HUES6 (cell line): ENCODE results near the gene PARD3B.

Experiments
- H3K27ac ChIP-seq: 2 replicates; pipeline ENCODE4 v1.7.0; 2013; ENCODE audit warnings: low read depth, mild to moderate bottlenecking, low read length, inconsistent platforms
- H3K27me3 ChIP-seq: 2 replicates; pipeline ENCODE4 v1.6.1; 2013; ENCODE audit warnings: low read length; ENCODE audit not compliant: control insufficient read depth, insufficient read depth
- H3K36me3 ChIP-seq: 2 replicates; pipeline ENCODE4 v1.6.1; 2013; ENCODE audit warnings: low read length; ENCODE audit not compliant: control insufficient read depth, insufficient read depth
- H3K4me1 ChIP-seq: 2 replicates; pipeline ENCODE4 v1.6.1; 2013; ENCODE audit warnings: low read length; ENCODE audit not compliant: control insufficient read depth, insufficient read depth
- H3K4me3 ChIP-seq: 2 replicates; pipeline ENCODE4 v1.5.1; 2013; ENCODE audit warnings: low read depth, low read length
- H3K9ac ChIP-seq: one replicate; pipeline ENCODE4 v1.6.1; 2013; ENCODE audit warnings: mild to moderate bottlenecking, low read length
- H3K9me3 ChIP-seq: 2 replicates; pipeline ENCODE4 v1.6.1; 2013; ENCODE audit warnings: low read depth, low read length; ENCODE audit not compliant: control insufficient read depth, insufficient read depth

The PARD3B gene

DNA sequence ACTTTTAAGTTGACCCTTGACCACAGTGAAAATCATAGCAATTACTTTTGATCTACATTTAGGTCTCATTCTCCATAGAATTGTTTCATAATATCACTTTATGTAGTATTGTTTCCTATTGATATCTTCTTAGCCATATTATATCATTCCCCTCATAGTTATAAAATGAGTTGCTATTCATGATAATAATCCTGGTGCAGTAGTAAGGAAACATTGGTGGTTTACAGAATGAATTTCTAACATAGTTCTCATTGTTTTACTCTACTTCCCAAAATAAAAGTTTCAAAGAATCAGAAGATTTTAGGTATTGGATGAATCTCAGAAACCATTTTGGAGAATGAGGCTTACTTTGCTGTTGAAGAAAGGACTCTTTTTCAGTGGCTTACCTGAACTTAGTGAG, 246.0 kb downstream of the PARD3B start:
- no peak overlapping the region for H3K9ac ChIP-seq
- no peak overlapping the region for H3K27ac ChIP-seq
- no peaks in the 10 kb centered on the region for H3K27me3 ChIP-seq
- no peaks in the 10 kb centered on the region for H3K4me1 ChIP-seq
- H3K9me3 ChIP-seq = no peaks in the 10 kb centered on the region
- H3K36me3 ChIP-seq = no peaks in the 10 kb centered on the region
- no peak overlapping the region for H3K4me3 ChIP-seq

- no peak overlapping the region for H3K27ac ChIP-seq
- H3K9me3 ChIP-seq = no peaks in the 10 kb centered on the region
- H3K4me1 ChIP-seq = no peaks in the 10 kb centered on the region
- H3K36me3 ChIP-seq = no peaks in the 10 kb centered on the region
- no peak overlapping the region for H3K4me3 ChIP-seq
- H3K9ac ChIP-seq = no peak overlapping the region
- H3K27me3 ChIP-seq = no peaks in the 10 kb centered on the region
These were observed 249.3 kb downstream of the PARD3B start for GRCh38 chr2:204794624-204795023.

GRCh38 chr2:204795156-204795555, 249.9 kb downstream of the PARD3B start:
- Histone ChIP-seq H3K36me3 (no peaks in the 10 kb centered on the region), H3K27me3 (no peaks in the 10 kb centered on the region), H3K4me3 (no peak overlapping the region), H3K9me3 (no peaks in the 10 kb centered on the region), H3K4me1 (no peaks in the 10 kb centered on the region), H3K9ac (no peak overlapping the region), H3K27ac (no peak overlapping the region)

DNA sequence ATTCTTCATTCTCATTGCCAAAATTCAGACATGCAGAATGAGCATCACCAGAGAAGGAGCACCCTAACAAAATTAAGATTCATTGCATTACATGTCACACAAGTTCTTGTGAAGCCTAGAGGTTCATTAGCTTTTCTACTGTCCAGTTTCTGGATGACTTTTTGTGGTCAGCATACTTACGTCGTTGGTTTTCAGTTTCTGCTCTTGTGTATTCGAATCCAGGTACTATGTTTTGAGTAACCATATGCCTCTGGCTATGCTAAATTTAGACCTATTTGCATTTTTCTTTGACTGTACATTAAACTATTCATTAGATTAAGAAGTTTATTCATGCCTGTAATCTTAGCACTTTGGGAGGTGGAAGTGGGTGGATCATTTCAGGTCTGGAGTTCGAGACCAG, 251.3 kb downstream of the PARD3B start:
- Histone ChIP-seq H3K27me3 (no peaks in the 10 kb centered on the region), H3K9me3 (no peaks in the 10 kb centered on the region), H3K4me1 (no peaks in the 10 kb centered on the region), H3K4me3 (no peak overlapping the region), H3K36me3 (no peaks in the 10 kb centered on the region), H3K27ac (no peak overlapping the region), H3K9ac (no peak overlapping the region)

- no peaks in the 10 kb centered on the region for H3K27me3 ChIP-seq
- H3K4me3 ChIP-seq = no peak overlapping the region
- H3K27ac ChIP-seq = no peak overlapping the region
- no peaks in the 10 kb centered on the region for H3K36me3 ChIP-seq
- H3K4me1 ChIP-seq = no peaks in the 10 kb centered on the region
- H3K9ac ChIP-seq = no peak overlapping the region
- no peaks in the 10 kb centered on the region for H3K9me3 ChIP-seq
These were observed 254.5 kb downstream of the PARD3B start for GRCh38 chr2:204799791-204800190.

- Histone ChIP-seq H3K4me3 (no peak overlapping the region), H3K9ac (no peak overlapping the region), H3K27me3 (no peaks in the 10 kb centered on the region), H3K4me1 (no peaks in the 10 kb centered on the region), H3K27ac (no peak overlapping the region), H3K36me3 (no peaks in the 10 kb centered on the region), H3K9me3 (peaks cover 18% of the 10 kb centered on the region)
These were observed 263.2 kb downstream of the PARD3B start for GRCh38 chr2:204808494-204808893.

- Histone ChIP-seq H3K4me1 (peaks cover 8% of the 10 kb centered on the region; the same call in 1 of the 2 replicates), H3K4me3 (no peak overlapping the region), H3K9me3 (peaks cover 7% of the 10 kb centered on the region), H3K27me3 (no peaks in the 10 kb centered on the region), H3K9ac (no peak overlapping the region), H3K36me3 (no peaks in the 10 kb centered on the region), H3K27ac (no peak overlapping the region)
These were observed 279.6 kb downstream of the PARD3B start for GRCh38 chr2:204824751-204825453.

- peaks cover 8% of the 10 kb centered on the region; the same call in 1 of the 2 replicates for H3K4me1 ChIP-seq
- H3K4me3 ChIP-seq = no peak overlapping the region
- no peaks in the 10 kb centered on the region for H3K27me3 ChIP-seq
- H3K36me3 ChIP-seq = no peaks in the 10 kb centered on the region
- no peak overlapping the region for H3K27ac ChIP-seq
- H3K9ac ChIP-seq = no peak overlapping the region
- peaks cover 5% of the 10 kb centered on the region for H3K9me3 ChIP-seq
These were observed 280.4 kb downstream of the PARD3B start for GRCh38 chr2:204825681-204826080.

GRCh38 chr2:204827701-204828590, 282.7 kb downstream of the PARD3B start:
- H3K36me3 ChIP-seq = no peaks in the 10 kb centered on the region
- H3K27ac ChIP-seq = no peak overlapping the region
- H3K9ac ChIP-seq = no peak overlapping the region
- no peak overlapping the region for H3K4me3 ChIP-seq
- no peaks in the 10 kb centered on the region for H3K9me3 ChIP-seq
- no peaks in the 10 kb centered on the region for H3K27me3 ChIP-seq
- H3K4me1 ChIP-seq = peaks cover 8% of the 10 kb centered on the region; the same call in 1 of the 2 replicates

GRCh38 chr2:204834716-204835384, 289.6 kb downstream of the PARD3B start:
- H3K9me3 ChIP-seq = no peaks in the 10 kb centered on the region
- no peak overlapping the region for H3K27ac ChIP-seq
- no peak overlapping the region for H3K9ac ChIP-seq
- no peaks in the 10 kb centered on the region for H3K36me3 ChIP-seq
- H3K4me3 ChIP-seq = no peak overlapping the region
- no peaks in the 10 kb centered on the region for H3K4me1 ChIP-seq
- no peaks in the 10 kb centered on the region for H3K27me3 ChIP-seq

- H3K9me3 ChIP-seq = no peaks in the 10 kb centered on the region
- H3K4me3 ChIP-seq = no peak overlapping the region
- no peak overlapping the region for H3K9ac ChIP-seq
- no peak overlapping the region for H3K27ac ChIP-seq
- H3K27me3 ChIP-seq = no peaks in the 10 kb centered on the region
- H3K36me3 ChIP-seq = no peaks in the 10 kb centered on the region
- H3K4me1 ChIP-seq = no peaks in the 10 kb centered on the region
These were observed 290.5 kb downstream of the PARD3B start for GRCh38 chr2:204835786-204836185.
